Mesenchymal stem cell (in vitro differentiated cells and primary cell): Measurements from ENCODE around the gene ALKAL2.
A peak's percentile ranks its signal among the peaks of the same experiment; 100 is the strongest.

ENCODE experiments used
- DNase-seq: peaks from one replicate; pipeline ENCODE4 v3.0.0-alpha.2; 2013
- H2AFZ ChIP-seq: one replicate; pipeline ENCODE4 v1.6.1; 2013; ENCODE audit warnings: low read depth, mild to moderate bottlenecking, control low read depth, inconsistent platforms, low read length, moderate library complexity
- H2AK5ac ChIP-seq: 2 replicates; pipeline ENCODE4 v1.6.1; 2013; ENCODE audit warnings: low read length, moderate library complexity, mild to moderate bottlenecking, inconsistent platforms; ENCODE audit not compliant: severe bottlenecking
- H2BK120ac ChIP-seq: one replicate; pipeline ENCODE4 v1.6.1; 2013; ENCODE audit warnings: low read depth, mild to moderate bottlenecking, inconsistent platforms, low read length, moderate library complexity
- H2BK12ac ChIP-seq, 2 experiments: one replicate each; pipeline ENCODE4 v1.6.1; 2013; ENCODE audit warnings: inconsistent platforms in 2 of 2, low read length in 2 of 2, mild to moderate bottlenecking in 2 of 2, moderate library complexity in 2 of 2, control low read depth in 1 of 2
- H2BK15ac ChIP-seq: one replicate; pipeline ENCODE4 v1.6.1; 2013; ENCODE audit warnings: mild to moderate bottlenecking, low read depth, inconsistent platforms; ENCODE audit not compliant: poor library complexity, severe bottlenecking
- H2BK5ac ChIP-seq: 2 replicates; pipeline ENCODE4 v1.6.1; 2013; ENCODE audit warnings: low read depth, mild to moderate bottlenecking, low read length, control low read depth, inconsistent platforms; ENCODE audit not compliant: poor library complexity, severe bottlenecking
- H3K14ac ChIP-seq, 2 experiments: one replicate each; pipeline ENCODE4 v1.6.1; 2013; ENCODE audit warnings: inconsistent platforms in 2 of 2, low read length in 2 of 2, control low read depth in 1 of 2, mild to moderate bottlenecking in 1 of 2, moderate library complexity in 1 of 2
- H3K18ac ChIP-seq, 2 experiments: one replicate each; pipeline ENCODE4 v1.6.1; 2013; ENCODE audit warnings: inconsistent platforms in 2 of 2, low read length in 2 of 2, control low read depth in 1 of 2, low read depth in 1 of 2, mild to moderate bottlenecking in 1 of 2
- H3K23ac ChIP-seq, 2 experiments: one replicate each; pipeline ENCODE4 v1.6.1; 2013; ENCODE audit warnings: inconsistent platforms in 2 of 2, low read length in 2 of 2, mild to moderate bottlenecking in 2 of 2, moderate library complexity in 2 of 2, control low read depth in 1 of 2
- H3K27ac ChIP-seq: 2 replicates; pipeline ENCODE4 v1.5.1; 2013; ENCODE audit warnings: mild to moderate bottlenecking, moderate library complexity, low read length, control low read depth, inconsistent platforms; ENCODE audit not compliant: poor library complexity, severe bottlenecking
- H3K27me3 ChIP-seq, 2 experiments: 2 replicates each; pipeline versions ENCODE4 v1.6.1 to v1.7.0; 2013; ENCODE audit warnings: low read length in 2 of 2, mild to moderate bottlenecking in 2 of 2, moderate library complexity in 2 of 2, control low read depth in 1 of 2, inconsistent platforms in 1 of 2; ENCODE audit not compliant: control insufficient read depth in 1 of 2, insufficient read depth in 1 of 2
- H3K36me3 ChIP-seq, 2 experiments: 2 replicates each; pipeline versions ENCODE4 v1.6.1 to v1.7.0; 2013; ENCODE audit warnings: low read length in 2 of 2, control low read depth in 1 of 2, inconsistent platforms in 1 of 2, low read depth in 1 of 2, mild to moderate bottlenecking in 1 of 2; ENCODE audit not compliant: insufficient read depth in 2 of 2, control insufficient read depth in 1 of 2
- H3K4ac ChIP-seq, 2 experiments: one replicate each; pipeline ENCODE4 v1.6.1; 2013; ENCODE audit warnings: inconsistent platforms in 2 of 2, low read length in 2 of 2, mild to moderate bottlenecking in 2 of 2, moderate library complexity in 2 of 2, control low read depth in 1 of 2, low read depth in 1 of 2
- H3K4me1 ChIP-seq: 2 replicates; pipeline ENCODE4 v1.6.1; 2013; ENCODE audit warnings: low read depth, low read length, control low read depth; ENCODE audit not compliant: control insufficient read depth, insufficient read depth
- H3K4me2 ChIP-seq: 2 replicates; pipeline ENCODE4 v1.6.1; 2013; ENCODE audit warnings: low read length, mild to moderate bottlenecking, inconsistent platforms; ENCODE audit not compliant: poor library complexity, severe bottlenecking
- H3K4me3 ChIP-seq, 2 experiments: 2 replicates each; pipeline versions ENCODE4 v1.5.1 to v1.7.0; 2013; ENCODE audit warnings: low read length in 2 of 2, mild to moderate bottlenecking in 2 of 2, control low read depth in 1 of 2, low read depth in 1 of 2; ENCODE audit not compliant: insufficient read depth in 1 of 2
- H3K79me1 ChIP-seq: replicated peaks from 2 replicates; pipeline ENCODE4 v1.6.1; 2013; ENCODE audit warnings: mild to moderate bottlenecking, control low read depth, low read length, inconsistent platforms; ENCODE audit not compliant: poor library complexity, severe bottlenecking
- H3K9ac ChIP-seq: 2 replicates; pipeline ENCODE4 v1.7.0; 2013; ENCODE audit warnings: mild to moderate bottlenecking, low read length, moderate library complexity
- H3K9me3 ChIP-seq: 2 replicates; pipeline ENCODE4 v1.7.0; 2013; ENCODE audit warnings: mild to moderate bottlenecking, low read length; ENCODE audit not compliant: control insufficient read depth
- H4K8ac ChIP-seq: one replicate; pipeline ENCODE4 v1.6.1; 2013; ENCODE audit warnings: inconsistent platforms, mild to moderate bottlenecking, low read length, moderate library complexity
- H4K91ac ChIP-seq: one replicate; pipeline ENCODE4 v1.6.1; 2013; ENCODE audit warnings: mild to moderate bottlenecking, low read length, inconsistent platforms
- WGBS: methylation state at CpG from one replicate; pipeline ENCODE4 v1.1.7; 2013; ENCODE audit warnings: mixed read lengths; 5-methylcytosine and 5-hydroxymethylcytosine counted together

The ALKAL2 gene

DNA sequence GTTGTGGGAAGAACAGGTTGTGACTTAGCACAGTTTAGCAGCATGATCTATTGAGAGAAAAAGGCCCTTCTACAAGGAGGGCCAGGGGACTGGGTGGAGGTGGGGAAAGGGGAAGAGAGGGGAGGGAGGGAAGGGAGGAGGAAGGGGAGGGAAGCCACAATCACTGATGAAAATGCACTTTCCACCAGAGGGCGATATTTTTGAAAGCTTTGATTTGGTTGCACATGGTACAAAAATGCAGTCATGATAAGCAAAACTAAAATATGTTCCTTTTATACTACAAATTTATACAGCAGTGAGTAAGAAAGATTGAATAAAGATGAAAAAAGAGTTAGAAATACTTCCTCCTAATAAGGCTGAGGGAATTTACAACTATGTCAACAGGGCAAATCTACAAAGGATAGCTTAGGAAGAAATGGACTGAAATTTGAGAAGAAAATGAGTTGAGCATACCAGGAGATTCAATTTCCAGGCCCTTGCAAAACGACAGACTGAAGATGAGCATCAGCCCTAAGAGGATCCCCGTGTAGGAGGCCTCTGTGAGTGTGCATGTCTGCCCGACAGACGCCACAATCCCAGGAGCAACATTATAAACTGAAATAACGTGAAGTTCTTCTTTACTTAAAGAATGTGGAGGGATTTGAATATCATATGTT lies 41.3 kb downstream of the ALKAL2 start:
- Histone ChIP-seq H3K4ac (no peak overlapping the region), H3K23ac (no peak overlapping the region), H3K4me1 (no peaks in the 10 kb centered on the region), H2BK5ac (no peak overlapping the region), H3K27ac (no peak overlapping the region), H3K27me3 (no peaks in the 10 kb centered on the region), H3K14ac (no peak overlapping the region), H4K91ac (no peak overlapping the region), H4K8ac (no peak overlapping the region), H2BK15ac (no peak overlapping the region), H3K9me3 (no peaks in the 10 kb centered on the region), H2AK5ac (no peak overlapping the region), H3K4me2 (no peak overlapping the region), H2BK120ac (no peak overlapping the region), H3K9ac (no peak overlapping the region), H3K18ac (no peak overlapping the region), H2BK12ac (no peak overlapping the region), H3K36me3 (peaks cover 10 to 76% of the 10 kb centered on the region in 2 experiments), H2AFZ (no peak overlapping the region), H3K4me3 (no peak overlapping the region), H3K79me1 (no peaks in the 10 kb centered on the region)
- 72% methylated on average over 5 of the region's 6 CpGs for WGBS
- DNase-seq = peak; percentile 79

- Histone ChIP-seq H4K91ac (no peak overlapping the region), H4K8ac (no peak overlapping the region), H3K14ac (no peak overlapping the region), H3K4ac (no peak overlapping the region), H3K4me2 (no peak overlapping the region), H2BK12ac (no peak overlapping the region), H3K27ac (no peak overlapping the region), H3K9ac (no peak overlapping the region), H3K36me3 (peaks cover 14 to 67% of the 10 kb centered on the region in 2 experiments), H3K4me3 (no peak overlapping the region), H2BK15ac (no peak overlapping the region), H3K18ac (no peak overlapping the region), H2AK5ac (no peak overlapping the region), H2BK120ac (no peak overlapping the region), H3K9me3 (no peaks in the 10 kb centered on the region), H3K79me1 (peaks cover 2% of the 10 kb centered on the region), H2AFZ (no peak overlapping the region), H3K4me1 (no peaks in the 10 kb centered on the region), H3K23ac (peak overlapping the region in 1 of 2 experiments; percentile 92), H3K27me3 (no peaks in the 10 kb centered on the region), H2BK5ac (no peak overlapping the region)
- WGBS = 95% methylated on average over 7 of the region's 7 CpGs
- DNase-seq = no peak
Measured at GRCh38 chr2:244547-244946, 43.3 kb downstream of the ALKAL2 start.

DNA sequence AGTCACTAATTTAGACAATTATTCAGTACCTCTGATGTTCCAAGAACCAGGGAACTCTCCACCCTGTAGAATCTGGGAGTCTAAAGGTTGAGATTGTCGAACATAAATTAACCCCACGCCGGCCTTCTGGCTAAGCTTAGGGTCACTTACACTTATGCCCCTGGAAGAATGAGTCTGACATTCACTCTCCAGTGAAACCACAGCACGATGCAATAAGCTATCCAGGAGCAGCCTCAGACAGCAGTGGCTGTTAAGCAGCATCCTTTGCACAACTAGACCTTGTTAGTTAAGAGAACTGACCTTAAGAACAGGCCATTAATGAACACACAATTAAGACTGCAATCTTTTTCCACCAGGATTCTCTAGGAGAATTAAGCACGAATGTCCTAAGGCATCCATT lies 49.0 kb downstream of the ALKAL2 start:
- Histone ChIP-seq H2BK5ac (no peak overlapping the region), H3K79me1 (peaks cover 2% of the 10 kb centered on the region), H2BK12ac (no peak overlapping the region), H3K9ac (no peak overlapping the region), H2AFZ (no peak overlapping the region), H2BK15ac (no peak overlapping the region), H3K36me3 (peaks cover 8 to 39% of the 10 kb centered on the region in 2 experiments), H4K91ac (no peak overlapping the region), H3K4me3 (no peak overlapping the region), H3K4ac (no peak overlapping the region), H3K4me1 (no peaks in the 10 kb centered on the region), H2AK5ac (no peak overlapping the region), H3K18ac (no peak overlapping the region), H3K9me3 (no peaks in the 10 kb centered on the region), H2BK120ac (no peak overlapping the region), H3K27me3 (no peaks in the 10 kb centered on the region), H4K8ac (no peak overlapping the region), H3K14ac (no peak overlapping the region), H3K27ac (no peak overlapping the region), H3K4me2 (no peak overlapping the region), H3K23ac (no peak overlapping the region)
- no peak for DNase-seq
- 60% methylated on average over 4 of the region's 5 CpGs for WGBS

DNA sequence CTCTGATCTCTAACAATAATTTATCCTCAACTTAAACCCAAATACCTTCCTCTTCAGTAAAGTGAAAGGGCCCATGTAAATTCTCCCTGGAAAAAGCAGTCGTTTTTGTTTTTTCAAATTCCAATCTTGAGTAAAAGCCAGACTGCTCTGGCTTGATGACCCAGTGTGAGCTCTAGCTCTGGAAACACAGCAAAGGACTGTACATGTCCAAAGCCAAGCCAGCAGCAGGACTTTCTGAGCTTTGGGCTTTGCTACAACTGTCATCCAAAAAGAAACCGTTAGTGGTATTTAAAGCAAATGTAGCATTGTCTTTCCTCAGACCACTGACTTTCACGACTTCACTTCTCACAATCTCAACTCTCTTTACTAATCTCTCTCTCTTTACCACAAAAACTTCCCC lies 49.5 kb downstream of the ALKAL2 start:
- no peak overlapping the region for H2AFZ ChIP-seq
- H2AK5ac ChIP-seq = no peak overlapping the region
- H3K27me3 ChIP-seq = no peaks in the 10 kb centered on the region
- H3K4ac ChIP-seq = no peak overlapping the region
- H2BK5ac ChIP-seq = no peak overlapping the region
- H2BK120ac ChIP-seq = no peak overlapping the region
- no peak overlapping the region for H2BK12ac ChIP-seq
- no peak for DNase-seq
- H3K79me1 ChIP-seq = peaks cover 2% of the 10 kb centered on the region
- no peak overlapping the region for H3K27ac ChIP-seq
- H4K8ac ChIP-seq = no peak overlapping the region
- H3K9me3 ChIP-seq = no peaks in the 10 kb centered on the region
- H3K14ac ChIP-seq = no peak overlapping the region
- H3K4me1 ChIP-seq = no peaks in the 10 kb centered on the region
- H3K18ac ChIP-seq = no peak overlapping the region
- H3K4me2 ChIP-seq = no peak overlapping the region
- 68% methylated on average over 3 of the region's 3 CpGs for WGBS
- no peak overlapping the region for H3K4me3 ChIP-seq
- no peak overlapping the region for H3K23ac ChIP-seq
- H2BK15ac ChIP-seq = no peak overlapping the region
- H3K9ac ChIP-seq = no peak overlapping the region
- H4K91ac ChIP-seq = no peak overlapping the region
- peaks cover 8 to 39% of the 10 kb centered on the region in 2 experiments for H3K36me3 ChIP-seq
